ENCODE measurements around the gene NUDT4. TPM values are rescaled to one million over a fixed set of nuclear protein-coding genes. Genes with fewer than 3 reads are reported as not detected.

The NUDT4 gene
- polyA plus RNA-seq, 1 experiment, result 15.4 TPM

DNA sequence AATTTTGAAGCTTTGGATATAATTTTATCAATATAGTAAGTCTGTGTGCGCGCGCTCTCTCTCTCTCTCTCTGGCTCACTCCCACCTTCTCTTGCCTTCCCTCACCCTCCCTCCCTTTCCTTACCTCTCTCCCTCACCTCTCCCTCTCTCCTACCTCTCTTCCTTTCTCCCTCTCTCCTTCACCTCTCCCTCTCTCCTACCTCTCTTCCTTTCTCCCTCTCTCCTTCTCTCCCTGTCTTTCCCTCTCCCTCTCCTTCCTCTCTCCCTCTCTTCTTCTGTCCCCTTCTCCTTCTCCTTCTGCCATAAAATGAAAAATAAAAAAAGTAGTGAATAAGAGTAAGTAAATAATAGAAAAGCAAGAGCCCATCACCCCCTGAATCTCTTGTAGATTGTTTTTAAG lies 9.0 kb upstream of the NUDT4 start:
- TF ChIP-seq, protein P1, sequence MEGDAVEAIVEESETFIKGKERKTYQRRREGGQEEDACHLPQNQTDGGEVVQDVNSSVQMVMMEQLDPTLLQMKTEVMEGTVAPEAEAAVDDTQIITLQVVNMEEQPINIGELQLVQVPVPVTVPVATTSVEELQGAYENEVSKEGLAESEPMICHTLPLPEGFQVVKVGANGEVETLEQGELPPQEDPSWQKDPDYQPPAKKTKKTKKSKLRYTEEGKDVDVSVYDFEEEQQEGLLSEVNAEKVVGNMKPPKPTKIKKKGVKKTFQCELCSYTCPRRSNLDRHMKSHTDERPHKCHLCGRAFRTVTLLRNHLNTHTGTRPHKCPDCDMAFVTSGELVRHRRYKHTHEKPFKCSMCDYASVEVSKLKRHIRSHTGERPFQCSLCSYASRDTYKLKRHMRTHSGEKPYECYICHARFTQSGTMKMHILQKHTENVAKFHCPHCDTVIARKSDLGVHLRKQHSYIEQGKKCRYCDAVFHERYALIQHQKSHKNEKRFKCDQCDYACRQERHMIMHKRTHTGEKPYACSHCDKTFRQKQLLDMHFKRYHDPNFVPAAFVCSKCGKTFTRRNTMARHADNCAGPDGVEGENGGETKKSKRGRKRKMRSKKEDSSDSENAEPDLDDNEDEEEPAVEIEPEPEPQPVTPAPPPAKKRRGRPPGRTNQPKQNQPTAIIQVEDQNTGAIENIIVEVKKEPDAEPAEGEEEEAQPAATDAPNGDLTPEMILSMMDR (IDR thresholded peaks at IDR 0.05; ENCODE audit: insufficient read depth, low read depth, low read length), result no peak
- Histone ChIP-seq H3K27me3 (ENCODE audit: control insufficient read depth, insufficient read depth, low read length) (no peaks in the 10 kb centered on the region), H3K4me3 (ENCODE audit: low read depth, low read length) (no peak overlapping the region), H3K36me3 (ENCODE audit: control insufficient read depth, insufficient read depth, low read length) (no peaks in the 10 kb centered on the region)
- DNase-seq (ENCODE audit: low read depth), result no peak
- POLR2A ChIA-PET, result no interaction called here
- CTCF ChIA-PET, result no interaction called here

DNA sequence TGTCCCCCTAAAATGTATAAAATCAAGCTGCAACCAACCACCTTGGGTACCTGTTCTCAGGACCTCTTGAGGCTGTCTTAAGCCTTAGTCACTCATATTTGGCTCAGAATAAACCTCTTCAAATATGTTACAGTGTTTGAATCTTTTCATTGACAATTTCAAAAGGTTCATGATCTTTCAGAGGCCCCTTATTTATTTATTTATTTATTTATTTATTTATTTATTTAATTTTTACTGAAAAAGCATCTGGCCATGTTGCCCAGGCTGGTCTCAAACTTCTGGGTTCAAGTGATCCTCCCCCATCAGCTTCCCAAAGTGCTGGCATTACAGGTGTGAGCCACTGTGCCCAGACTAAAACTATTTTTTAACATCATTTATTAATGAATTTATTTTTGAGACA lies 8.2 kb upstream of the NUDT4 start:
- ChIA-PET POLR2A (no interaction called here), CTCF (no interaction called here)
- Histone ChIP-seq H3K27me3 (ENCODE audit: control insufficient read depth, insufficient read depth, low read length) (no peaks in the 10 kb centered on the region), H3K36me3 (ENCODE audit: control insufficient read depth, insufficient read depth, low read length) (no peaks in the 10 kb centered on the region), H3K4me3 (ENCODE audit: low read depth, low read length) (no peak overlapping the region)
- no peak for DNase-seq (ENCODE audit: low read depth)
- TF ChIP-seq, protein P1 (IDR thresholded peaks at IDR 0.05; ENCODE audit: insufficient read depth, low read depth, low read length), result no peak

DNA sequence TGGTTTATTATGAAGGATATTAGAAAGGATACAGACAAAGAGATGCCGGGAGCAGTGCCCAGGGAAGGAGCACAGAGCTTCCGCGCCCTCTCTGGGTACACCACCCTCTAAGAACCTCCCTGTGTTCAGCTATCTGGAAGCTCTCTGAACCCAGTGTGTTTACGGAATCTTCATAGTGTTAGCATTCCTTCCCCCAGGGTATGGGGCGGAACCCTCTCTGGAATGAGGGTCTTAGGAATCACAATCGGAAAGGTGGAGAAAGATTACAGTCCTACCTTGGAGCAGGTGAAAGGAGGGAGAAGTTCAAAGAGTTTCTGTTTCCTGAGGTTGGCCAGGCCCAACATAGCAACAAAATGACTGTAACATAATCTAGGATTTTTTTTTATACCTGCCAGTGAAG lies 6.8 kb upstream of the NUDT4 start:
- no peak overlapping the region for H3K4me3 ChIP-seq (ENCODE audit: low read depth, low read length)
- POLR2A ChIA-PET, result no interaction called here
- DNase-seq (ENCODE audit: low read depth), result no peak
- no peaks in the 10 kb centered on the region for H3K27me3 ChIP-seq (ENCODE audit: control insufficient read depth, insufficient read depth, low read length)
- TF ChIP-seq, protein P1 (IDR thresholded peaks at IDR 0.05; ENCODE audit: insufficient read depth, low read depth, low read length), result no peak
- CTCF ChIA-PET, result no interaction called here
- no peaks in the 10 kb centered on the region for H3K36me3 ChIP-seq (ENCODE audit: control insufficient read depth, insufficient read depth, low read length)

DNA sequence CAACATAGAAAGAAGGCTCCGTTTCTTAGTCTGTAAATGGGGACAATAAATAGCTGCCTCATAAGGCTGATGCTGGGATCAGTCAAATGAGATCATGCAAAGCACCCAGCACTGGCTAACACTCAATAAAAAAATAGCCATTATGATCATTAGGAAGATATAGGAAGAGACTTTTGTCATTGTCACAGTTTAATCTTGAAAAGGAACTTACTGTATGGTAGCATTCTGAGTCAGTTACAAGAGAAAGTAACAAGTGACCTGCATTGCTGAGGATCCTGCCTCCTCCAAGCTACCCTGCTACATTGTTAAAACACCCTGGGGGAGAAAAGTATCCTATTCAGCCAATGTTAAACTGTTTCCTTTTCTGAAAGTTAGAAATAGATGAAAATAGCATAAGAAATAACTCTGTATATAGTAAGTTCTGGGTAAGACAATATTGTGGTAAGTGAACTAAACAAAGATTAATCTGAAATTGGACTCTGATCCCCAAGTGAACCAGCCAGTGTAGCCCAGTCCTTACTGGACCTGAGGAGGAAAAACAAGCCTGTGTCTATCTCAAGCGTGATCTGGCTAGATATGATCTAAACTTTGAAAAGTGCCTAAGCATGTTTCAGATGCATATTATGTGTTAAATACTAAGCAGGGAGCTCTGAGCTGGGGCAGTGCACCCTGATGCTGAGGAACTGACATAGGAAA lies 3.6 kb upstream of the NUDT4 start:
- no peak for DNase-seq (ENCODE audit: low read depth)
- ChIA-PET CTCF (no interaction called here), POLR2A (no interaction called here)
- Histone ChIP-seq H3K36me3 (ENCODE audit: control insufficient read depth, insufficient read depth, low read length) (no peaks in the 10 kb centered on the region), H3K27me3 (ENCODE audit: control insufficient read depth, insufficient read depth, low read length) (no peaks in the 10 kb centered on the region), H3K4me3 (ENCODE audit: low read depth, low read length) (no peak overlapping the region)
- TF ChIP-seq, protein P1 (IDR thresholded peaks at IDR 0.05; ENCODE audit: insufficient read depth, low read depth, low read length), result no peak

DNA sequence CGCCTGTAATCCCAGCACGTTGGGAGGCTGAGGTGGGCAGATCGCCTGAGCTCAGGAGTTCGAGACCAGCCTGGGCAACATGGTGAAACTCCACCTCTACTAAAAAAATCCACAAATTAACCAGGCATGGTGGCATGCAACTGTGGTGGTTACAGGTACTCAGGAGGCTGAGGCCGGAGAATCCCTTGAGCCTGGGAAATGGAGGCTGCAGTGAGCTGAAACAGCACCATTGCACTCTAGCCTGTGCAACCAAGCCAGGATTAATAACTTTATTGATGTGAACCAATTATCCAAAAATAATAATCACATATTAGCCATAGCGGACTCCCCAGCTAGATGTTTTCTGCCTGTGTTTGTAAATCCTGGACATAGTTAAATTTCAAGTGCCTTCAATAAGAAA lies 1.8 kb upstream of the NUDT4 start:
- Histone ChIP-seq H3K4me3 (ENCODE audit: low read depth, low read length) (no peak overlapping the region), H3K27me3 (ENCODE audit: control insufficient read depth, insufficient read depth, low read length) (no peaks in the 10 kb centered on the region), H3K36me3 (ENCODE audit: control insufficient read depth, insufficient read depth, low read length) (no peaks in the 10 kb centered on the region)
- ChIA-PET POLR2A (no interaction called here), CTCF (interaction anchor here (1.5 kb wide), 1 partner anchor 350 kb away, joined by 4 read pairs; no protein-coding TSS in a partner anchor)
- TF ChIP-seq, protein P1 (IDR thresholded peaks at IDR 0.05; ENCODE audit: insufficient read depth, low read depth, low read length), result no peak
- DNase-seq (ENCODE audit: low read depth), result no peak
